ENCODE results near the gene THSD8. TPM values are rescaled to one million over a fixed set of nuclear protein-coding genes. Genes with fewer than 3 reads are reported as not detected.

THSD8 gene
- 1 to 10 TPM; 2.2 to 3.6 (median 3.0) TPM for total RNA-seq
- 2.5 TPM for polyA plus RNA-seq
- long read RNA-seq, donor 1, partial matches to known transcripts: 0 of 2 reads
- long read RNA-seq, donor 1, other reads (novel, unspliced or antisense): 2 of 2 reads
- long read RNA-seq, donor 2, partial matches to known transcripts: 1 of 2 reads
- long read RNA-seq, donor 2, other reads (novel, unspliced or antisense): 1 of 2 reads
- long read RNA-seq, donor 3: 0 reads
- long read RNA-seq, donor 4: 0 reads

DNA sequence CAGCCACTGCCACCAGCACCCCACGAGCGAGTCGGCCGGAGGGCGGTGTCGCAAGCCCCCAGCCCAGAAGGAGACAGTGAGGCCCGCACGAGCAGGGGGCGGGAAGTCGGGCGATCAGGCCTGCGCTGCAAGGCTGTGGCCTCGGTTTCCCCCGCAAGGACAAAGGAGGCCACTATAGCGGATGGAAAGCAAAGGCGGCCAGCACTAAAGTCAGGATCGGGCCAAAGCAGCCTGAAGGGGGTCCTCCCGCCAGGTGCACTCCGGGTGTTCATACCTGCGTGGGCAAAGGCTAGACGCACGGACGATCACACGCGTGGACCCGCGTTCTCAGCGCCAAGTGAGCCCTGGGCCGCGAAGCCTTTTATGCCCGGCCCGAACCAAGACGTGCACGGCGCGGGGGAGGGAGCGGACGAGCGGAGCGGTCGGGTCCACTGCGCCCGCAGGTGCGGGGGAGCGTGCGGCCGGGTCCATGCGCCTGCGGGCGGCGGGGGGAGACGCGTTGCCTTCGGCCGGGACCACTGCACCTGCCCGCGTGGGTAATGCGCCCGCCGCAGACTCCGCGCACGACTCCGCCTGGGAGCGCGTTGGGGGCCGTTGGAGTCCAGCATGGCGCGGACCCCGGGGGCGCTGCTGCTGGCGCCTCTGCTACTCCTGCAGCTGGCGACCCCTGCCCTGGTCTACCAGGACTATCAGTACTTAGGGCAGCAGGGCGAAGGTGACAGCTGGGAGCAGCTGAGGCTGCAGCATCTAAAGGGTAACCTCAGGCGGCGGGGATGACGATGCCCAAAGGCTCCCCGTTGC lies at the start of gene THSD8, which contains the start of gene PRDX2:
THSD8 (plus strand) TSS at position 604 of the 801 bp plus-strand sequence; CDS start at position 607, 3 bp downstream.
PRDX2 (minus strand) TSS at position 335 of the 801 bp plus-strand sequence. CDS start 539 bp downstream, outside the sequence.
- ATAC-seq (peak; percentile 85 to 89), DNase-seq (peak; percentile 81 to 93 (median 93))
- Histone ChIP-seq H3K4me1 (ENCODE audit: control insufficient read depth, insufficient read depth, low read length) (peaks cover 5% of the 10 kb centered on the region), H3K9me3 (ENCODE audit: control insufficient read depth, low read length) (no peaks in the 10 kb centered on the region), H3K27ac (ENCODE audit: low read length) (peak within 1 kb of the TSS; percentile 67), H3K4me3 (ENCODE audit: low read length) (peak within 1 kb of the TSS; percentile 69), H3K27me3 (ENCODE audit: control insufficient read depth, insufficient read depth) (no peaks in the 10 kb centered on the region)
- intact Hi-C loops (cut with DNase I): loop anchor here in 3 of 4 donors (5.0 kb wide), 1 partner anchor 34 kb away; no protein-coding TSS in a partner anchor
- WGBS: under 1% methylated on average over 78 of the region's 78 CpGs

DNA sequence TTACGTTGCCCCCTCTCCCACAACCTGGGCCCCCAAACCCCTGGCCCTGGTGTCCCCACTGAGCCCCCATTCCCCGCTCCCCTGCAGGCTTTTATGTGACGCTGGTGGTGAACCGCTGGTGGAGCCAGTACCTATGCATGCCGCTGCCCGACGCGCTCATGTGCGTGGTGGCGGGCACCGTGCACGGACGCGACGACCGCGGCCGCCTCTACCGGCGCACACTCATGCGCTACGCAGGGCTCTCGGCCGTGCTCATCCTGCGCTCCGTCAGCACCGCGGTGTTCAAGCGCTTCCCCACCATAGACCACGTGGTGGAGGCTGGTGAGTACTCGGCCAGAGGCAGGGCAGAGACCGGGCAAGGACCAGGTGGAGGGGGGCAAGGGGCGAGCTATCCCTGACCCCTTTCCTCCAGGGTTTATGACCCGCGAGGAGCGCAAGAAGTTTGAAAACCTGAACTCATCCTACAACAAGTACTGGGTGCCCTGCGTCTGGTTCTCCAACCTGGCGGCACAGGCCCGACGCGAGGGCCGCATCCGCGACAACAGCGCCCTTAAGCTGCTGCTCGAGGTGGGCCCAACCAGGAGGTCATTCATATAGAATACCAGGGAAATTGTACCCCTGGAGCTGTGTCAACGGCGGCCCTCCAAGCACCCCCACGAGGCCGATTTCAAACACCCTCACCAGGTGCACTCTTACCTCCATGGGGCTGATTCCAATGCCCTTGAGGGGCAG lies 47.2 kb upstream of the THSD8 start:
- no peaks in the 10 kb centered on the region for H3K9me3 ChIP-seq (ENCODE audit: control insufficient read depth, low read length)
- H3K27ac ChIP-seq (ENCODE audit: low read length): no peak overlapping the region
- no peak overlapping the region for H3K4me3 ChIP-seq (ENCODE audit: low read length)
- WGBS: 71% methylated on average over 50 of the region's 50 CpGs
- H3K27me3 ChIP-seq (ENCODE audit: control insufficient read depth, insufficient read depth): no peaks in the 10 kb centered on the region
- DNase-seq: no peak
- intact Hi-C loops (cut with DNase I): no loop called here
- no peaks in the 10 kb centered on the region for H3K4me1 ChIP-seq (ENCODE audit: control insufficient read depth, insufficient read depth, low read length)
- ATAC-seq: no peak

DNA sequence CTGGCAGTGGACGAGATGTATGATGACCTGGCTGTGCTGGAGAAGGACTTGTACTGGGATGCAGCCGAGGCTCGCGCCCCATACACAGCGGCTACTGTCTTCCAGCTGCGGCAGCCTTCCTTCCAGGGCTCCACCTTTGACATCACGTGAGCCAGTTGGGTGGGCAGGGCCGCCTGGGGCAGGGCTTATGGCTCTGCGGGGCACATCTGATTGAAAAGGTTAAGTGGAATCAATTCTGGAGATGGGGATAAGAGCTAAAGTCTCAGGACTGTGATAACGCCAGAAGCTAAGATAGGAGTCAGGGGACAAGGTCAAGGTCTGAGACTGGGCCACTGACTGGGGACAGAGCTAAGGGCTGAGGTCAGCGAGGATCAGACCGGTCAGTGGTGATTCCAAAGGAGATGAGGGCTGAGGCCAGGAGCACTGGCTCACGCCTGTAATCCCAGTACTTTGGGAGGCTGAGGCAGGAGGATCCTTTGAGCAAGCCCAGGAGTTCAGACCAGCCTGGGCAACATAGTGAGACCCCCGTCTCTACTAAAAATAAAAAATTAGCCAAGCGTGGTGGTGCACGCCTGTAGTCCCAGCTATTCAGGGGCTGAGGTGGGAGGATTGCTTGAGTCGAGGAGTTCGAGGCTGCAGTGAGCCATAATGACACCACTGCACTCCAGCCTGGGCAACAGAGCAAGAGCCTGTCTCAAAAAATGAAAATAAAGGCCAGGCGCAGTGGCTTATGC lies 45.6 kb upstream of the THSD8 start:
- WGBS: 83% methylated on average over 19 of the region's 19 CpGs
- Histone ChIP-seq H3K4me1 (ENCODE audit: control insufficient read depth, insufficient read depth, low read length) (no peaks in the 10 kb centered on the region), H3K27ac (ENCODE audit: low read length) (no peak overlapping the region), H3K9me3 (ENCODE audit: control insufficient read depth, low read length) (no peaks in the 10 kb centered on the region), H3K4me3 (ENCODE audit: low read length) (no peak overlapping the region), H3K27me3 (ENCODE audit: control insufficient read depth, insufficient read depth) (no peaks in the 10 kb centered on the region)
- DNase-seq: no peak
- intact Hi-C loops (cut with DNase I): no loop called here
- ATAC-seq: no peak

DNA sequence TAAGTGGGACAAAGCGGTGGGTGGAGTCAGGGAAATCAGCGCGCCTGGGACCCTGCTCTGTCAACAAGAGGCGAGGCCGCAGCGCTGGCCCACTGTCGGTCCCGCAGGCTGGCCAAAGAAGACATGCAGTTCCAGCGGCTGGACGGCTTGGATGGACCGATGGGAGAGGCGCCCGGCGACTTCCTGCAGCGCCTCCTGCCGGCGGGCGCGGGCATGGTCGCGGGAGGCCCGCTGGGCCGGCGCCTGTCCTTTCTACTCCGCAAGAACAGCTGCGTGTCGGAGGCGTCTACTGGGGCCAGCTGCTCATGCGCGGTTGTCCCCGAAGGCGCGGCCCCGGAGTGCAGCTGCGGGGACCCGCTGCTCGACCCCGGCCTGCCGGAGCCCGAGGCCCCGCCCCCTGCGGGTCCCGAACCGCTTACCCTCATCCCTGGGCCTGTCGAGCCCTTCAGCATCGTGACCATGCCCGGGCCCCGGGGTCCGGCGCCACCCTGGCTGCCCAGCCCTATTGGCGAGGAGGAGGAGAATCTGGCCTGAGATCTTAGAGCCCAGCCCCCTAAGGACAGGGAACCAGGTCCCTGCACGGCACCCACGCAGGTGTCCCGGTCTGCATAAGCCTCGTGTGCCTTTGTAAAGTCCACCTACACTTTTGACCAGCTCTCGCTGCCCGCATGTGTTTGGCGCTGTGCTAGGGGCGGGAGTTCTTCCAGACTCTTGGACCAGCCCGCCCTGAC lies 44.2 kb upstream of the THSD8 start:
- Histone ChIP-seq H3K27ac (ENCODE audit: low read length) (no peak overlapping the region), H3K9me3 (ENCODE audit: control insufficient read depth, low read length) (no peaks in the 10 kb centered on the region), H3K4me3 (ENCODE audit: low read length) (peak overlapping the region; percentile 17), H3K27me3 (ENCODE audit: control insufficient read depth, insufficient read depth) (no peaks in the 10 kb centered on the region), H3K4me1 (ENCODE audit: control insufficient read depth, insufficient read depth, low read length) (no peaks in the 10 kb centered on the region)
- intact Hi-C loops (cut with DNase I): loop anchor here in 1 of 4 donors (2.0 kb wide), 1 partner anchor 89 kb away; no protein-coding TSS in a partner anchor
- 7% methylated on average over 60 of the region's 60 CpGs for WGBS
- ATAC-seq: peak; percentile 85 to 89
- peak; percentile 79 to 88 (median 87) for DNase-seq

DNA sequence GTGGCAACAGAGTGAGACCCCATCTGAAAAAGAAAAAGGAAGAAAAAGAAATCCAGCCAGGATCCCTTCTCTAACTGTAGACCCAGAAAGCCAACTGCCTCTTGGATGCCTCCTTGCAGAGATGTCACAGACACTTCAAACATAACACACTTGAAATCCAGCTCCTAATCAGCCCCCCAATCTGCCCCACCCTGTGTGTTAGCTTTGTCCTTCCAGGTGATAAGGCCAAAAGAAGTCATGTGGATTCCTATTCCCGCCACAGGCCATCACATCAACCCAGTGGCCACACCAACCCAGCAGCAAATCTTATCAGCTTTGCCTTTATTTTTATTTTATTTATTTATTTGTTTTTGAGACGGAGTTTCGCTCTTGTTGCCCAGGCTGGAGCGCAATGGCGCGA lies 42.2 kb upstream of the THSD8 start:
- no peak overlapping the region for H3K27ac ChIP-seq (ENCODE audit: low read length)
- H3K9me3 ChIP-seq (ENCODE audit: control insufficient read depth, low read length): no peaks in the 10 kb centered on the region
- intact Hi-C loops (cut with DNase I): loop anchor here in 1 of 4 donors (2.0 kb wide), 1 partner anchor 87 kb away; no protein-coding TSS in a partner anchor
- H3K27me3 ChIP-seq (ENCODE audit: control insufficient read depth, insufficient read depth): no peaks in the 10 kb centered on the region
- DNase-seq (no peak), ATAC-seq (no peak)
- WGBS: 80% methylated on average over 6 of the region's 6 CpGs
- H3K4me3 ChIP-seq (ENCODE audit: low read length): no peak overlapping the region
- H3K4me1 ChIP-seq (ENCODE audit: control insufficient read depth, insufficient read depth, low read length): no peaks in the 10 kb centered on the region

DNA sequence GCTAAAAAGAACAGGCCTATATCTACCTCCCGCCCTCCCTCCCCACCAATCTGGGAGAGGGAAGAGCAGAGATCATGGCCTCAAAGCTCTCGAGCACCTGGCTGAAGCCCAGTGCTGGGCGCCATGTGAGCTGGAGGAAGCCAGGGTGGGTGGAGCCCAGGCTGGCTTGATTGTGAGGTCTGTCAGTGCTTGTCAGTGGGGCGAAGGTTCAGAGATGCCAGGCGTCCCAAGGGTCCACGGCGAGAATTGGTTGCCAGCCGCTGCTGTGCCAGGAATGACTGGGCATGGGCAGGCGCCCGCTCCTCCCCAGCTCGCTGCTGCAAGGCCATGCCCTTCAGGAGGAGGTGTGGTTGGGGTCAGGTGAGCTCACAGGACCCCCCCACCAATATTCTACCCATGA lies 38.8 kb upstream of the THSD8 start:
- Histone ChIP-seq H3K4me3 (ENCODE audit: low read length) (no peak overlapping the region), H3K27ac (ENCODE audit: low read length) (no peak overlapping the region)

DNA sequence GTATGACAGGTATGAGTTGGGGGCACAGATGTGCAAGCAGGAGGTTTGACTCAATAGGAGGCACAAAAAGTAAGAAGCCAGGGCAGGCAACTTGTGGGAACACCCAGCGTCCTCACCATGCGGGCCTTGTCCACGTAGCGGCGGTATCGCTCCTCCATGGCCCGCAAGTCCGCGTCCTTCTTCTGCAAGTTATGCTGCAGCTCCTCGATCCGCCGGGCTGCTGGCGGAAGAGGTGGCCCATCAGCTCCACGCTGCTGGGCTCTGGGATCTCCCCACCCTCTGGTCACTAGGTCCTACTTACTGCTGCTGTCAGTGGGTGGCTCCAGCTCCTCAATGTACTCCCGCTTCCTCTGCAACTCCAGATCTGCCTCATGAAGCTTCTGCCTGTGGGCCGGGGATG lies 37.2 kb upstream of the THSD8 start:
- DNase-seq (no peak), ATAC-seq (no peak)
- intact Hi-C loops (cut with DNase I): loop anchor here in 3 of 4 donors (5.0 kb wide), 2 partner anchors 38 to 83 kb away; partner anchors contain the start of genes PRDX2 (in 3 of the 3) and THSD8 (in 3 of the 3)
- Histone ChIP-seq H3K4me1 (ENCODE audit: control insufficient read depth, insufficient read depth, low read length) (no peaks in the 10 kb centered on the region), H3K4me3 (ENCODE audit: low read length) (no peak overlapping the region), H3K9me3 (ENCODE audit: control insufficient read depth, low read length) (no peaks in the 10 kb centered on the region), H3K27me3 (ENCODE audit: control insufficient read depth, insufficient read depth) (no peaks in the 10 kb centered on the region), H3K27ac (ENCODE audit: low read length) (no peak overlapping the region)
- 96% methylated on average over 16 of the region's 16 CpGs for WGBS

More for the DNA sequence above, 38.8 kb upstream of the THSD8 start:
- no peaks in the 10 kb centered on the region for H3K27me3 ChIP-seq (ENCODE audit: control insufficient read depth, insufficient read depth)
- ATAC-seq: no peak
- 89% methylated on average over 11 of the region's 11 CpGs for WGBS
- H3K4me1 ChIP-seq (ENCODE audit: control insufficient read depth, insufficient read depth, low read length): no peaks in the 10 kb centered on the region
- intact Hi-C loops (cut with DNase I): no loop called here
- peak in 1 of 3 donors; percentile 35 for DNase-seq
- no peaks in the 10 kb centered on the region for H3K9me3 ChIP-seq (ENCODE audit: control insufficient read depth, low read length)

DNA sequence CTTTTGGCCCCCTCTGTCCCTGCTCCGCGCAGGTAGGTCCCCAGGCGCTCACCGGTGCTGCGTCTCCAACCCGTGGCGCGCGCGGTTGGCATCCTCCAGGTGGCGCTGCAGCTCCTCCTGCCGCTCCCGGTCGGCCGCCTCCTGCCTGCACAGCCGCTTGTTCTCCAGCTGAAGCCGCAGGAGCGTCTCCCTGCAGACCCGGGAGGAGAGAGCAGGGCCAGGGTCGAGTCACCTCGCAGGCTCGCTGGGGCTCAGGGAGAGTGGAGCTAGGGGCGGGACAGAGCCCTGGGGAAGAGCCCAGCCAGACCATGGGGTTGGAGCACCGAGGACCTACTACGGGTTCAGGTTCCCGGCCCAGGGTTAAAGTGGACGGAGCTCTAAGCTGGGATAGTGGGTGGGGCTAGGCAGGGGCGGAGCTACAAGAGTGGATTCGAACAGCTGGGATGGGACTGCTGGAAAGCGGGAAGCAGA lies 35.8 kb upstream of the THSD8 start:
- ATAC-seq: peak; percentile 86 to 91
- intact Hi-C loops (cut with DNase I): loop anchor here in 3 of 4 donors (2.0 to 5.0 kb wide), 3 partner anchors 36 to 81 kb away; partner anchors contain the start of genes PRDX2 (in 3 of the 3) and THSD8 (in 3 of the 3)
- Histone ChIP-seq H3K4me3 (ENCODE audit: low read length) (no peak overlapping the region), H3K9me3 (ENCODE audit: control insufficient read depth, low read length) (no peaks in the 10 kb centered on the region), H3K27ac (ENCODE audit: low read length) (no peak overlapping the region), H3K27me3 (ENCODE audit: control insufficient read depth, insufficient read depth) (no peaks in the 10 kb centered on the region), H3K4me1 (ENCODE audit: control insufficient read depth, insufficient read depth, low read length) (no peaks in the 10 kb centered on the region)
- DNase-seq: peak; percentile 79 to 96 (median 95)
- 35% methylated on average over 30 of the region's 30 CpGs for WGBS

DNA sequence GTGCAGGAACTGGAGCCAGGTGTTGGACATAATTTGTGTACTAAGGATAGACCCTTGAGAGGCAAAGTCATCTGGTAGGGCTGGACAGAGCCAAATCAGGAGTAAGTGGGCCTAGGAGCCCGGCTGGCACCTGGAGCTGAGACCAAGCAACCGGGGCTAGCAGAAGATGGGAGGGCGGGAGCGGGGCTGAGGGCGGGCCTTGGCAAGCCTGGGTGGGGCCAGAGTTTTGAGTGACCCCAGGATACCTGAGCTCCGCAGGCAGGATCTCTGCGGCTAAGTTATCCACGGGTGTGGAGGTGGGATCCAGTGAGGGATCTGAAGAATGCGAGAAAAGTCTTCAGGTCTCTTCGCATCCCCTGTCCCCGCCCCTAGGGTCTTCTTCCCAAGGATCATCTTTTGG lies 34.7 kb upstream of the THSD8 start:
- no peaks in the 10 kb centered on the region for H3K4me1 ChIP-seq (ENCODE audit: control insufficient read depth, insufficient read depth, low read length)
- H3K27ac ChIP-seq (ENCODE audit: low read length): no peak overlapping the region
- H3K27me3 ChIP-seq (ENCODE audit: control insufficient read depth, insufficient read depth): no peaks in the 10 kb centered on the region
- ATAC-seq (no peak), DNase-seq (no peak)
- no peak overlapping the region for H3K4me3 ChIP-seq (ENCODE audit: low read length)
- WGBS: 92% methylated on average over 11 of the region's 11 CpGs
- intact Hi-C loops (cut with DNase I): loop anchor here in 3 of 4 donors (2.0 to 5.0 kb wide), 3 partner anchors 35 to 80 kb away; partner anchors contain the start of genes PRDX2 (in 3 of the 3) and THSD8 (in 3 of the 3)
- no peaks in the 10 kb centered on the region for H3K9me3 ChIP-seq (ENCODE audit: control insufficient read depth, low read length)

Data from right cardiac atrium (tissue), 5 donors.